Endothelial cell of umbilical vein (primary cell): ENCODE results near the gene IL3RA. TPM values are rescaled to one million over a fixed set of nuclear protein-coding genes. Genes with fewer than 3 reads are reported as not detected.

Experiments
- BruUV-seq: library from RNA; stranded (reverse); fragments of 400-500 nt; replicated peaks from 2 replicates; lab custom pipeline; 2021; lab: Mats Ljungman, UMichigan
- CTCF ChIA-PET: fragments of 300-600, 350-600 bp; sonication (Branson Sonifier 250); formaldehyde crosslinking; loops from one replicate; lab custom pipeline; 2021; ENCODE audit warnings: antibody characterized with exemption, inconsistent platforms; lab: Charles Lee
- POLR2A ChIA-PET: fragments of 300-600, 350-600 bp; sonication (Branson Sonifier 250); formaldehyde crosslinking; loops from one replicate; lab custom pipeline; 2021; ENCODE audit warnings: antibody characterized with exemption, inconsistent platforms; lab: Charles Lee
- DNase-seq: peaks from one replicate; pipeline ENCODE4 v3.0.0-alpha.2; 2011; ENCODE audit warnings: low read depth, low spot score
- FAIRE-seq: peaks from 2 replicates; lab custom pipeline; 2011; peaks lifted over from hg19 to GRCh38; lab: Jason Lieb, UNC
- H2AFZ ChIP-seq: 2 replicates; pipeline ENCODE4 v1.6.0; 2012; ENCODE audit warnings: low read depth, low read length, control low read depth, inconsistent platforms
- H3K27ac ChIP-seq: 2 replicates; pipeline ENCODE4 v1.5.1; 2011; ENCODE audit warnings: low read depth, mild to moderate bottlenecking, control low read depth, low read length, moderate library complexity; ENCODE audit not compliant: insufficient read depth
- H3K27me3 ChIP-seq, 2 experiments: 2 replicates each; pipeline versions ENCODE4 v1.6.0 to v1.6.1; 2011; ENCODE audit warnings: low read length in 2 of 2, mixed read lengths in 1 of 2; ENCODE audit not compliant: control insufficient read depth in 2 of 2, insufficient read depth in 2 of 2
- H3K36me3 ChIP-seq, 2 experiments: 2 replicates in 1 of 2; 3 replicates in 1 of 2; pipeline ENCODE4 v1.5.1; 2011; ENCODE audit warnings: low read length in 2 of 2, mild to moderate bottlenecking in 1 of 2, moderate library complexity in 1 of 2; ENCODE audit not compliant: control insufficient read depth in 2 of 2, insufficient read depth in 2 of 2; ENCODE audit errors: extremely low read depth in 1 of 2
- H3K4me1 ChIP-seq: 3 replicates; pipeline ENCODE4 v1.5.1; 2011; ENCODE audit warnings: mild to moderate bottlenecking, low read length; ENCODE audit not compliant: control insufficient read depth, insufficient read depth; ENCODE audit errors: extremely low read depth
- H3K4me2 ChIP-seq: 2 replicates; pipeline ENCODE4 v1.6.1; 2011; ENCODE audit warnings: low read length, control low read depth, mixed read lengths; ENCODE audit not compliant: insufficient read depth
- H3K4me3 ChIP-seq, 3 experiments: fragments of 200-600 bp in 1 of 3; sonication (generic), shearing (Covaris generic) in 1 of 3; replicated peaks in 1 of 3; 2 replicates each; pipeline ENCODE4 v1.5.1; 2011 to 2016; ENCODE audit warnings: control low read depth in 3 of 3, low read length in 3 of 3, mild to moderate bottlenecking in 2 of 3, inconsistent platforms in 1 of 3, low read depth in 1 of 3, moderate library complexity in 1 of 3; ENCODE audit not compliant: insufficient read depth in 1 of 3
- H3K79me2 ChIP-seq: 2 replicates; pipeline ENCODE4 v1.6.0; 2012; ENCODE audit warnings: low read length, inconsistent platforms; ENCODE audit not compliant: control insufficient read depth, insufficient read depth
- H3K9ac ChIP-seq: replicated peaks from 2 replicates; pipeline ENCODE3; 2011; ENCODE audit warnings: low read length, control low read depth; ENCODE audit not compliant: insufficient read depth; ENCODE audit errors: extremely low read depth
- H3K9me1 ChIP-seq: replicated peaks from 3 replicates; pipeline ENCODE4 v1.6.0; 2011; ENCODE audit warnings: mild to moderate bottlenecking, low read length; ENCODE audit not compliant: control insufficient read depth, insufficient read depth; ENCODE audit errors: extremely low read depth
- H3K9me3 ChIP-seq: replicated peaks from 2 replicates; pipeline ENCODE4 v1.5.1; 2012; ENCODE audit warnings: low read length, inconsistent platforms; ENCODE audit not compliant: control insufficient read depth, insufficient read depth
- H4K20me1 ChIP-seq: replicated peaks from 2 replicates; pipeline ENCODE3; 2011; ENCODE audit warnings: mild to moderate bottlenecking, low read length; ENCODE audit not compliant: control insufficient read depth, insufficient read depth; ENCODE audit errors: extremely low read depth
- EZH2 ChIP-seq: IDR thresholded peaks from 2 replicates; pipeline ENCODE4 v1.6.1; 2012; ENCODE audit warnings: borderline replicate concordance, low read depth, mild to moderate bottlenecking, moderate library complexity, low read length, inconsistent platforms; ENCODE audit not compliant: severe bottlenecking
- JUN ChIP-seq: IDR thresholded peaks from 2 replicates; pipeline ENCODE4 v1.6.1; 2011; ENCODE audit warnings: borderline replicate concordance, low read depth; ENCODE audit not compliant: insufficient read length, insufficient read depth
- MYC ChIP-seq: IDR thresholded peaks from one replicate; pipeline ENCODE4 v1.6.1; 2011; ENCODE audit warnings: mild to moderate bottlenecking, low read depth, low read length
- POLR2A ChIP-seq: IDR thresholded peaks from 2 replicates; pipeline ENCODE4 v1.6.1; 2012; ENCODE audit warnings: low read depth, mild to moderate bottlenecking, control low read depth, low read length
- POLR2AphosphoS5 ChIP-seq: IDR thresholded peaks from 2 replicates; pipeline ENCODE4 v1.6.1; 2012; ENCODE audit warnings: low read depth, mild to moderate bottlenecking, control low read depth, low read length, moderate library complexity; ENCODE audit not compliant: insufficient read depth
- dilution Hi-C: fragments of 300-500 bp; cut with MboI; formaldehyde crosslinking; loops from one replicate; pipeline ENCODE4 v1.15.0; 2019; ENCODE audit warnings: low sequenced_read_pairs; ENCODE audit not compliant: extremely low pct_ligation_motif_present
- intact Hi-C: fragments of 100-400 bp; cut with micrococcal nuclease; formaldehyde crosslinking; loops from one replicate; pipeline ENCODE4 v1.10.0; 2022
- polyA plus RNA-seq, 4 experiments: library from polyadenylated mRNA; depleted of rRNA in 3 of 4; stranded (reverse) in 3 of 4; unstranded in 1 of 4; fragments of >200 nt; gene quantifications; 2 replicates each; pipeline versions ENCODE4 v1.2.1 to v1.2.3, GENCODE V29; 2011 to 2012; ENCODE audit warnings: missing spikeins in 1 of 4
- total RNA-seq: library from RNA; stranded (reverse); gene quantifications from 2 replicates; pipeline ENCODE4 v1.2.3, GENCODE V29; 2021

The IL3RA gene
- total and polyA plus RNA-seq, 2 donors (not counting 3 experiments of a cell fraction or from before 2014, with no cell fraction given), result 28.9 to 35.1 TPM

DNA sequence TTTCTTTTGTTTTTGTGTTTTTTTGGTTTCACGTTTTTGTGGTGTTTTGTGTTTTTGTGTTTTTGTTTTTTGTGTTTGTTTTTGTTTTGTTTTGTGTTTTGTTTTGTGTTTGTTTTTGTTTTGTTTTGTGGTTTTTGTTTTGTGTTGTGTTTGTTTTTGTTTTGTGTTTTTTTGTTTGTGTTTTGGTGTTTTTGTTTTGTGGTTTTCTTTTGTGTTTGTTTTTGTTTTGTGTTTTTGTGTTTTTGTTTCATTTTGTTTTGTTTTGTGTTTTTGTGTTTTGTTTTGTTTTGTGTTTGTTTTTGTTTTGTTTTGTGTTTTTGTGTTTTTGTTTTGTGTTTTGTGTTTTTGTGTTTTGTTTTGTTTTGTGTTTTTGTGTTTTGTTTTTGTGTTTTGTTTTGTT lies 47.0 kb upstream of the IL3RA start:
- no peaks in the 10 kb centered on the region for H3K9me1 ChIP-seq
- no peak overlapping the region for H2AFZ ChIP-seq
- H3K4me2 ChIP-seq, result no peak overlapping the region
- H3K9ac ChIP-seq, result no peak overlapping the region
- FAIRE-seq (no peak), DNase-seq (no peak)
- dilution Hi-C loops, result no loop called here
- H3K9me3 ChIP-seq, result peaks cover 3% of the 10 kb centered on the region
- H3K4me3 ChIP-seq, result no peak overlapping the region
- no peaks in the 10 kb centered on the region for H3K27me3 ChIP-seq
- CTCF ChIA-PET, result no interaction called here
- intact Hi-C loops, result no loop called here
- no peak overlapping the region for H3K27ac ChIP-seq
- no peak for TF ChIP-seq JUN
- H3K4me1 ChIP-seq, result no peaks in the 10 kb centered on the region
- H4K20me1 ChIP-seq, result no peaks in the 10 kb centered on the region
- no peaks in the 10 kb centered on the region for H3K79me2 ChIP-seq
- POLR2A ChIA-PET, result no interaction called here
- H3K36me3 ChIP-seq, result no peaks in the 10 kb centered on the region
- BruUV-seq, result no TSS peak

GRCh38 chrX:1291110-1291740 lies 45.4 kb upstream of the IL3RA start:
- TF ChIP-seq JUN (no peak), POLR2A (no peak), EZH2 (no peak), MYC (no peak), POLR2AphosphoS5 (no peak)
- no TSS peak for BruUV-seq
- Histone ChIP-seq H4K20me1 (no peaks in the 10 kb centered on the region), H3K9me1 (no peaks in the 10 kb centered on the region), H3K4me1 (no peaks in the 10 kb centered on the region), H3K79me2 (no peaks in the 10 kb centered on the region), H3K4me2 (no peak overlapping the region), H3K4me3 (no peak overlapping the region), H3K36me3 (no peaks in the 10 kb centered on the region), H3K9ac (no peak overlapping the region), H3K9me3 (peaks cover 3% of the 10 kb centered on the region), H3K27me3 (no peaks in the 10 kb centered on the region), H2AFZ (no peak overlapping the region), H3K27ac (no peak overlapping the region)
- no peak for FAIRE-seq
- dilution Hi-C loops, result no loop called here
- no peak for DNase-seq
- ChIA-PET CTCF (no interaction called here), POLR2A (no interaction called here)
- intact Hi-C loops, result no loop called here
